Measurements from ENCODE around the gene ATXN1L. TPM values are rescaled to one million over a fixed set of nuclear protein-coding genes. Genes with fewer than 3 reads are reported as not detected.
"Not testable (repeated sequence)": the region's sequence is repeated elsewhere in the genome, so short reads cannot be mapped to it uniquely, and the experiment has no call there.

ATXN1L gene
- total RNA-seq, 2 donors from 2014 or later = 24.5 to 25.7 TPM

GRCh38 chr16:71893888-71894228 lies 48.1 kb downstream of the ATXN1L start:
- no peaks in the 10 kb centered on the region for H3K36me3 Mint-ChIP-seq
- peaks cover 11% of the 10 kb centered on the region in 2 donors for H3K4me1 Mint-ChIP-seq (ENCODE audit: low read depth in 2 of 2)
- H3K4me3 Mint-ChIP-seq = peak overlapping the region; percentile 92
- H3K27ac Mint-ChIP-seq = peak overlapping the region; percentile 78 to 94
- ATAC-seq (no peak), DNase-seq (ENCODE audit: low spot score) (no peak)
- no peaks in the 10 kb centered on the region for H3K27me3 Mint-ChIP-seq
- H3K9me3 Mint-ChIP-seq = no peaks in the 10 kb centered on the region

GRCh38 chr16:71894229-71894920 lies 48.6 kb downstream of the ATXN1L start:
- DNase-seq (ENCODE audit: low spot score) (no peak), ATAC-seq (no peak)
- Mint-ChIP-seq H3K27me3 (no peaks in the 10 kb centered on the region), H3K4me3 (peak overlapping the region; percentile 92), H3K27ac (peak overlapping the region; percentile 78 to 94), H3K4me1 (ENCODE audit: low read depth in 2 of 2) (peaks cover 11% of the 10 kb centered on the region in 2 donors), H3K9me3 (no peaks in the 10 kb centered on the region), H3K36me3 (no peaks in the 10 kb centered on the region)

GRCh38 chr16:71894921-71895678 lies 49.3 kb downstream of the ATXN1L start, which contains the start of gene IST1:
Gene IST1 (plus strand): TSS chr16:71895531. CDS start chr16:71915641, 20,110 bp downstream.
- Mint-ChIP-seq H3K27ac (peak within 1 kb of the TSS; percentile 78 to 94), H3K4me1 (ENCODE audit: low read depth in 2 of 2) (peaks cover 13 to 14% of the 10 kb centered on the region in 2 donors), H3K9me3 (no peaks in the 10 kb centered on the region), H3K36me3 (no peaks in the 10 kb centered on the region), H3K4me3 (peak within 1 kb of the TSS; percentile 92), H3K27me3 (no peaks in the 10 kb centered on the region)
- DNase-seq (ENCODE audit: low spot score) (peak; percentile 98), ATAC-seq (peak; percentile 97)

- DNase-seq (ENCODE audit: low spot score) (peak; percentile 69), ATAC-seq (peak; percentile 64 to 73)
- H3K4me3 Mint-ChIP-seq = peak overlapping the region; percentile 92
- H3K36me3 Mint-ChIP-seq = no peaks in the 10 kb centered on the region
- no peaks in the 10 kb centered on the region for H3K9me3 Mint-ChIP-seq
- peak overlapping the region; percentile 78 to 94 for H3K27ac Mint-ChIP-seq
- peaks cover 20% of the 10 kb centered on the region in 2 donors for H3K4me1 Mint-ChIP-seq (ENCODE audit: low read depth in 2 of 2)
- H3K27me3 Mint-ChIP-seq = no peaks in the 10 kb centered on the region
These were observed 50.0 kb downstream of the ATXN1L start for GRCh38 chr16:71895679-71896365.

- H3K36me3 Mint-ChIP-seq = no peaks in the 10 kb centered on the region
- no peaks in the 10 kb centered on the region for H3K9me3 Mint-ChIP-seq
- no peaks in the 10 kb centered on the region for H3K27me3 Mint-ChIP-seq
- H3K4me1 Mint-ChIP-seq (ENCODE audit: low read depth in 2 of 2) = peaks cover 26 to 27% of the 10 kb centered on the region in 2 donors
- peak overlapping the region; percentile 92 for H3K4me3 Mint-ChIP-seq
- DNase-seq (ENCODE audit: low spot score) (no peak), ATAC-seq (no peak)
- H3K27ac Mint-ChIP-seq = peak overlapping the region; percentile 59 to 94
These were observed 51.1 kb downstream of the ATXN1L start for GRCh38 chr16:71896764-71897368.

- Mint-ChIP-seq H3K9me3 (no peaks in the 10 kb centered on the region), H3K27ac (no peak overlapping the region), H3K27me3 (no peaks in the 10 kb centered on the region), H3K4me1 (ENCODE audit: low read depth in 2 of 2) (peaks cover 33 to 41% of the 10 kb centered on the region in 2 donors), H3K4me3 (no peak overlapping the region), H3K36me3 (no peaks in the 10 kb centered on the region)
- no peak for ATAC-seq
- no peak for DNase-seq (ENCODE audit: low spot score)
These were observed 53.4 kb downstream of the ATXN1L start for GRCh38 chr16:71899171-71899570.

GRCh38 chr16:71902656-71903365 lies 57.0 kb downstream of the ATXN1L start:
- Mint-ChIP-seq H3K4me3 (peak overlapping the region; percentile 49), H3K27me3 (no peaks in the 10 kb centered on the region), H3K4me1 (ENCODE audit: low read depth in 2 of 2) (peaks cover 46 to 62% of the 10 kb centered on the region in 2 donors), H3K27ac (peak overlapping the region; percentile 57 to 76), H3K9me3 (no peaks in the 10 kb centered on the region), H3K36me3 (no peaks in the 10 kb centered on the region)
- ATAC-seq (no peak), DNase-seq (ENCODE audit: low spot score) (no peak)

GRCh38 chr16:71903608-71904007 lies 57.8 kb downstream of the ATXN1L start:
- H3K4me1 Mint-ChIP-seq (ENCODE audit: low read depth in 2 of 2) = peaks cover 51 to 69% of the 10 kb centered on the region in 2 donors
- DNase-seq (ENCODE audit: low spot score) (no peak), ATAC-seq (no peak)
- H3K27me3 Mint-ChIP-seq = no peaks in the 10 kb centered on the region
- no peak overlapping the region for H3K27ac Mint-ChIP-seq
- H3K9me3 Mint-ChIP-seq = no peaks in the 10 kb centered on the region
- peak overlapping the region; percentile 0 for H3K4me3 Mint-ChIP-seq
- H3K36me3 Mint-ChIP-seq = no peaks in the 10 kb centered on the region

GRCh38 chr16:71904239-71904638 lies 58.5 kb downstream of the ATXN1L start:
- Mint-ChIP-seq H3K27ac (no peak overlapping the region), H3K9me3 (no peaks in the 10 kb centered on the region), H3K27me3 (no peaks in the 10 kb centered on the region), H3K4me1 (ENCODE audit: low read depth in 2 of 2) (peaks cover 56 to 75% of the 10 kb centered on the region in 2 donors), H3K4me3 (peak overlapping the region; percentile 0), H3K36me3 (no peaks in the 10 kb centered on the region)
- DNase-seq (ENCODE audit: low spot score) (no peak), ATAC-seq (no peak)

- peak; percentile 63 to 71 for ATAC-seq
- peak overlapping the region; percentile 45 to 55 for H3K27ac Mint-ChIP-seq
- DNase-seq (ENCODE audit: low spot score); H3K27me3 Mint-ChIP-seq; H3K9me3 Mint-ChIP-seq; H3K36me3 Mint-ChIP-seq: not testable (repeated sequence)
- H3K4me1 Mint-ChIP-seq (ENCODE audit: low read depth in 2 of 2) = peaks cover 58 to 74% of the 10 kb centered on the region in 2 donors
- peak overlapping the region; percentile 66 for H3K4me3 Mint-ChIP-seq
These were observed 60.0 kb downstream of the ATXN1L start for GRCh38 chr16:71905765-71906164.
